ENCODE measurements around the gene SPINT2. TPM values are rescaled to one million over a fixed set of nuclear protein-coding genes. Genes with fewer than 3 reads are reported as not detected.

The SPINT2 gene
- polyA plus RNA-seq, 1 donor (not counting 4 experiments of a cell fraction or from before 2014, with no cell fraction given) = 363 TPM

GRCh38 chr19:38276942-38277517 is 12.7 kb downstream of the SPINT2 start:
- FAIRE-seq (no peak), DNase-seq (ENCODE audit: low read depth, low spot score) (no peak)
- Histone ChIP-seq H3K36me3 (ENCODE audit: control insufficient read depth in 2 of 2, extremely low read depth in 1 of 2, insufficient read depth in 2 of 2, low read length in 2 of 2) (peaks cover 13 to 41% of the 10 kb centered on the region in 2 experiments), H3K27ac (ENCODE audit: control insufficient read depth, insufficient read depth, low read length) (no peak overlapping the region), H3K79me2 (ENCODE audit: control insufficient read depth, insufficient read depth, low read length) (peaks cover 96% of the 10 kb centered on the region), H3K27me3 (ENCODE audit: control insufficient read depth, extremely low read depth, insufficient read depth, low read length) (no peaks in the 10 kb centered on the region), H3K9me1 (ENCODE audit: control insufficient read depth, extremely low read depth, insufficient read depth, low read length) (peaks cover 8% of the 10 kb centered on the region), H3K9me3 (ENCODE audit: control insufficient read depth, low read depth, low read length) (no peaks in the 10 kb centered on the region), H4K20me1 (ENCODE audit: control insufficient read depth, extremely low read depth, insufficient read depth, low read length) (peaks cover 41% of the 10 kb centered on the region), H3K9ac (ENCODE audit: control insufficient read depth, extremely low read depth, insufficient read depth, low read length) (no peak overlapping the region), H2AFZ (ENCODE audit: control insufficient read depth, low read length) (no peak overlapping the region), H3K4me1 (ENCODE audit: control insufficient read depth, extremely low read depth, insufficient read depth, low read length) (peaks cover 33% of the 10 kb centered on the region), H3K4me2 (ENCODE audit: control insufficient read depth, extremely low read depth, insufficient read depth, low read depth, low read length) (no peak overlapping the region), H3K4me3 (ENCODE audit: control insufficient read depth in 2 of 3, extremely low read depth in 1 of 3, insufficient read depth in 2 of 3, low read depth in 1 of 3, low read length in 3 of 3) (no peak overlapping the region)
- dilution Hi-C loops (cut with MboI; ENCODE audit: extremely low pct_ligation_motif_present, low sequenced_read_pairs) = no loop called here
- TF ChIP-seq, protein P1, sequence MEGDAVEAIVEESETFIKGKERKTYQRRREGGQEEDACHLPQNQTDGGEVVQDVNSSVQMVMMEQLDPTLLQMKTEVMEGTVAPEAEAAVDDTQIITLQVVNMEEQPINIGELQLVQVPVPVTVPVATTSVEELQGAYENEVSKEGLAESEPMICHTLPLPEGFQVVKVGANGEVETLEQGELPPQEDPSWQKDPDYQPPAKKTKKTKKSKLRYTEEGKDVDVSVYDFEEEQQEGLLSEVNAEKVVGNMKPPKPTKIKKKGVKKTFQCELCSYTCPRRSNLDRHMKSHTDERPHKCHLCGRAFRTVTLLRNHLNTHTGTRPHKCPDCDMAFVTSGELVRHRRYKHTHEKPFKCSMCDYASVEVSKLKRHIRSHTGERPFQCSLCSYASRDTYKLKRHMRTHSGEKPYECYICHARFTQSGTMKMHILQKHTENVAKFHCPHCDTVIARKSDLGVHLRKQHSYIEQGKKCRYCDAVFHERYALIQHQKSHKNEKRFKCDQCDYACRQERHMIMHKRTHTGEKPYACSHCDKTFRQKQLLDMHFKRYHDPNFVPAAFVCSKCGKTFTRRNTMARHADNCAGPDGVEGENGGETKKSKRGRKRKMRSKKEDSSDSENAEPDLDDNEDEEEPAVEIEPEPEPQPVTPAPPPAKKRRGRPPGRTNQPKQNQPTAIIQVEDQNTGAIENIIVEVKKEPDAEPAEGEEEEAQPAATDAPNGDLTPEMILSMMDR (optimal IDR thresholded peaks at IDR 0.05 in 1 of 3, IDR thresholded peaks at IDR 0.05 in 1 of 3, conservative IDR thresholded peaks at IDR 0.05 in 1 of 3; ENCODE audit: extremely low read depth in 1 of 3, insufficient read depth in 2 of 3, low read length in 3 of 3) = no peak
- no peak for TF ChIP-seq EZH2 (IDR thresholded peaks at IDR 0.05; ENCODE audit: low read length)

DNA sequence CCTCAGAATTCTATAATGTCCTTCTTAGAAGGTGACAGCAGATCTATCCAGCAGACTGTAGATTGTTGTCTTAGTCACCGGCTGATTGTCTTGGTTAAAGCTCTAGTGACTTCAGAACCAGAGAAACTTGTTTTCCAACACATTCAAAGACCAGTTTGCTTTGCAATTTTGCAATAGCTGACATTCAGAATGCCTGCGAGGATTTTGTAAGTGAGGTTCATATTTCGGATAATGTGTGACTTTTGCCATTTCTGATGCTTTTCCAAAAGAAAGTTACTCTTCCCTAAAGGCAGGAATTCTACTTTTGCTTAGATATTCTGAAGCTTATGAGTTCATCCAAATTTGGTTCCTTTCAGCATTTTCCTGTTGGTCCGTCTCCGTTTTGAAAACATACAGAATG is 13.2 kb downstream of the SPINT2 start:
- Histone ChIP-seq H3K4me2 (ENCODE audit: control insufficient read depth, extremely low read depth, insufficient read depth, low read depth, low read length) (no peak overlapping the region), H3K27ac (ENCODE audit: control insufficient read depth, insufficient read depth, low read length) (no peak overlapping the region), H2AFZ (ENCODE audit: control insufficient read depth, low read length) (no peak overlapping the region), H3K9ac (ENCODE audit: control insufficient read depth, extremely low read depth, insufficient read depth, low read length) (no peak overlapping the region), H3K9me3 (ENCODE audit: control insufficient read depth, low read depth, low read length) (no peaks in the 10 kb centered on the region), H4K20me1 (ENCODE audit: control insufficient read depth, extremely low read depth, insufficient read depth, low read length) (peaks cover 46% of the 10 kb centered on the region), H3K9me1 (ENCODE audit: control insufficient read depth, extremely low read depth, insufficient read depth, low read length) (peaks cover 8% of the 10 kb centered on the region), H3K4me3 (ENCODE audit: control insufficient read depth in 2 of 3, extremely low read depth in 1 of 3, insufficient read depth in 2 of 3, low read depth in 1 of 3, low read length in 3 of 3) (no peak overlapping the region), H3K36me3 (ENCODE audit: control insufficient read depth in 2 of 2, extremely low read depth in 1 of 2, insufficient read depth in 2 of 2, low read length in 2 of 2) (peaks cover 13 to 46% of the 10 kb centered on the region in 2 experiments), H3K79me2 (ENCODE audit: control insufficient read depth, insufficient read depth, low read length) (peaks cover 96% of the 10 kb centered on the region), H3K4me1 (ENCODE audit: control insufficient read depth, extremely low read depth, insufficient read depth, low read length) (peaks cover 33% of the 10 kb centered on the region), H3K27me3 (ENCODE audit: control insufficient read depth, extremely low read depth, insufficient read depth, low read length) (no peaks in the 10 kb centered on the region)
- DNase-seq (ENCODE audit: low read depth, low spot score) (no peak), FAIRE-seq (no peak)
- dilution Hi-C loops (cut with MboI; ENCODE audit: extremely low pct_ligation_motif_present, low sequenced_read_pairs) = no loop called here
- no peak for TF ChIP-seq EZH2 (IDR thresholded peaks at IDR 0.05; ENCODE audit: low read length)
- TF ChIP-seq, protein P1 (optimal IDR thresholded peaks at IDR 0.05 in 1 of 3, IDR thresholded peaks at IDR 0.05 in 1 of 3, conservative IDR thresholded peaks at IDR 0.05 in 1 of 3; ENCODE audit: extremely low read depth in 1 of 3, insufficient read depth in 2 of 3, low read length in 3 of 3) = no peak

Data from keratinocyte (primary cell).